Spinal cord (tissue), 10 donors: ENCODE data around the gene C1orf167. TPM values are rescaled to one million over a fixed set of nuclear protein-coding genes. Genes with fewer than 3 reads are reported as not detected.

Experiments
- DNase-seq, 6 donors: peaks; one replicate each; pipeline versions ENCODE4 v3.0.0 to v3.0.0-alpha.2; 2013 to 2015; ENCODE audit warnings: low spot score in 6 of 6, low read depth in 4 of 6
- H3K27ac ChIP-seq: one replicate; pipeline ENCODE4 v1.5.1; 2013; ENCODE audit warnings: low read depth, low read length, control low read depth
- H3K27me3 ChIP-seq: one replicate; pipeline ENCODE4 v1.6.1; 2013; ENCODE audit warnings: low read length; ENCODE audit not compliant: control insufficient read depth, insufficient read depth
- H3K36me3 ChIP-seq: one replicate; pipeline ENCODE4 v1.6.1; 2013; ENCODE audit warnings: low read length; ENCODE audit not compliant: control insufficient read depth, insufficient read depth
- H3K4me1 ChIP-seq: one replicate; pipeline ENCODE4 v1.6.1; 2013; ENCODE audit warnings: low read length; ENCODE audit not compliant: control insufficient read depth, insufficient read depth
- H3K4me3 ChIP-seq: one replicate; pipeline ENCODE4 v1.5.1; 2013; ENCODE audit warnings: low read depth, low read length, control low read depth
- H3K9me3 ChIP-seq: one replicate; pipeline ENCODE4 v1.6.1; 2013; ENCODE audit warnings: low read length; ENCODE audit not compliant: control insufficient read depth, insufficient read depth
- WGBS: methylation state at CpG from one replicate; pipeline ENCODE4 v1.1.5; 2013; ENCODE audit warnings: missing lambda C conversion rate; ENCODE audit not compliant: insufficient coverage; 5-methylcytosine and 5-hydroxymethylcytosine counted together
- polyA plus RNA-seq, 2 donors: library from polyadenylated mRNA; unstranded; fragments of 120-200 nt; gene quantifications; one replicate each; pipeline ENCODE4 v1.2.1, GENCODE V29; 2013; ENCODE audit not compliant: insufficient read length in 2 of 2
- total RNA-seq, 2 donors: library from RNA; depleted of rRNA in 1 of 2; stranded (reverse); fragments of 120-200 nt in 1 of 2; fragments of >200 nt in 1 of 2; gene quantifications; one replicate each; pipeline versions ENCODE4 v1.2.3 to v1.2.4, GENCODE V29; 2013 to 2014
- donor health status: healthy.

Gene C1orf167
- total and polyA plus RNA-seq, 4 donors, result 0.23 to 4.7 (median 0.30) TPM; not detected in 1

- H3K9me3 ChIP-seq, result no peaks in the 10 kb centered on the region
- DNase-seq, result peak in 2 of 6 donors; percentile 28 to 74
- peak overlapping the region; percentile 95 for H3K27ac ChIP-seq
- peak overlapping the region; percentile 94 for H3K4me3 ChIP-seq
- H3K36me3 ChIP-seq, result peaks cover 33% of the 10 kb centered on the region
- 10% methylated on average over 12 of the region's 17 CpGs for WGBS
- no peaks in the 10 kb centered on the region for H3K27me3 ChIP-seq
- peaks cover 34% of the 10 kb centered on the region for H3K4me1 ChIP-seq
These were observed 42.9 kb downstream of the C1orf167 start for GRCh38 chr1:11804666-11805421.

- under 1% methylated on average over 72 of the region's 72 CpGs for WGBS
- peak; percentile 93 to 100 (median 98) for DNase-seq
These were observed 43.7 kb downstream of the C1orf167 start, which contains the start of the genes CLCN6 and MTHFR for GRCh38 chr1:11805422-11806306. CLCN6 (plus strand) TSS chr1:11806191; CDS start chr1:11806263, 72 bp downstream. MTHFR (minus strand) TSS chr1:11805964; CDS start chr1:11803116, 2,848 bp downstream.

GRCh38 chr1:11806307-11806936 is 44.4 kb downstream of the C1orf167 start:
- Histone ChIP-seq H3K27ac (peak overlapping the region; percentile 95), H3K36me3 (peaks cover 30% of the 10 kb centered on the region), H3K4me1 (peaks cover 34% of the 10 kb centered on the region), H3K4me3 (peak overlapping the region; percentile 94), H3K9me3 (no peaks in the 10 kb centered on the region), H3K27me3 (no peaks in the 10 kb centered on the region)
- 0% methylated on average over 18 of the region's 20 CpGs for WGBS
- DNase-seq, result no peak

More at GRCh38 chr1:11805422-11806306, 43.7 kb downstream of the C1orf167 start, which contains the start of the genes CLCN6 and MTHFR:
- peaks cover 34% of the 10 kb centered on the region for H3K4me1 ChIP-seq
- H3K4me3 ChIP-seq, result peak within 1 kb of the TSS; percentile 94
- H3K27me3 ChIP-seq, result no peaks in the 10 kb centered on the region
- peaks cover 29% of the 10 kb centered on the region for H3K36me3 ChIP-seq
- no peaks in the 10 kb centered on the region for H3K9me3 ChIP-seq
- peak within 1 kb of the TSS; percentile 95 for H3K27ac ChIP-seq

DNA sequence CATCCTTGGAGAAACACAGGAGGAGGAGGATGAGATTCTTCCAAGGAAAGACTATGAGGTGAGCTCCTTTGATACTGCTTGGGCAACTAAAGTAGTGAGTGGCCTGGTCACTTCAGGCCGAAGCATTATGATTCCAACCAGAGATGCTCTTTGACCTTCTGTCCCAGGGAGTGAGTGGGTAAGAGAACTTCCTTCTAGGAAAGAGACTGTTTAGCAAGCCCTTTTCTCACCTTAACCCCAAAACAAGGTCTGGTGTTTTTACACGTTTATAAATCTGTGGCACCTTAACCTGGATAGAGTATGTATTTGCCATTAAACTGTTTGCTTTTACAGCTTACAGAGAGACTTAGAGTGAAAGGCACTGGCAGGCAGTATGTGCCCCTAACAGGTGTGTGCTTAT is 45.1 kb downstream of the C1orf167 start:
- H3K9me3 ChIP-seq, result no peaks in the 10 kb centered on the region
- WGBS, result no CpG with 5 or more reads among the region's 2 CpGs
- no peak for DNase-seq
- H3K27ac ChIP-seq, result peak overlapping the region; percentile 95
- H3K36me3 ChIP-seq, result peaks cover 32% of the 10 kb centered on the region
- no peaks in the 10 kb centered on the region for H3K27me3 ChIP-seq
- peak overlapping the region; percentile 94 for H3K4me3 ChIP-seq
- peaks cover 34% of the 10 kb centered on the region for H3K4me1 ChIP-seq

DNA sequence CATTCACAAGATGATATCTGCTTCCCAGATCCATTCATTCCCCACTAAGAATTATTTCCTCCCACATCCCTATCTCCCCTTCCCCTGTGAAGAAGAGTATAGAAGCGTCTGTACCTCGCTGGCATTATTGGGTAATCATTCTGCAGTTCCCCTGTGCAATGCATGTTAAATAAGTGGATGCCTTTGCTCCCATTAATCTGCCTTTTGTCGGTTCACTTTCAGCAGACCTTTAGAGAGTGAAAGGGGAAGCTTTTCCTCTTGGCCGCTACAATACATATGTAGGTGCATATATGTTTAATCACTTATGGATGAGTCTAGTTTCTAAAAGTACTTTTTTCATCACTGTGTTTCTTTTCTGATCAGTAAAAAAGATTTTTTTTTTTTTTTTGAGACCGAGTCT is 51.0 kb downstream of the C1orf167 start:
- H3K27ac ChIP-seq, result no peak overlapping the region
- H3K27me3 ChIP-seq, result no peaks in the 10 kb centered on the region
- WGBS, result no CpG with 5 or more reads among the region's 5 CpGs
- no peaks in the 10 kb centered on the region for H3K4me1 ChIP-seq
- H3K4me3 ChIP-seq, result no peak overlapping the region
- H3K9me3 ChIP-seq, result no peaks in the 10 kb centered on the region
- no peak for DNase-seq
- H3K36me3 ChIP-seq, result peaks cover 48% of the 10 kb centered on the region

- Histone ChIP-seq H3K4me1 (no peaks in the 10 kb centered on the region), H3K27ac (no peak overlapping the region), H3K36me3 (peaks cover 45% of the 10 kb centered on the region), H3K9me3 (no peaks in the 10 kb centered on the region), H3K27me3 (no peaks in the 10 kb centered on the region), H3K4me3 (no peak overlapping the region)
- WGBS, result 98% methylated on average over 12 of the region's 12 CpGs
- no peak for DNase-seq
These were observed 55.2 kb downstream of the C1orf167 start for GRCh38 chr1:11817192-11817591.

DNA sequence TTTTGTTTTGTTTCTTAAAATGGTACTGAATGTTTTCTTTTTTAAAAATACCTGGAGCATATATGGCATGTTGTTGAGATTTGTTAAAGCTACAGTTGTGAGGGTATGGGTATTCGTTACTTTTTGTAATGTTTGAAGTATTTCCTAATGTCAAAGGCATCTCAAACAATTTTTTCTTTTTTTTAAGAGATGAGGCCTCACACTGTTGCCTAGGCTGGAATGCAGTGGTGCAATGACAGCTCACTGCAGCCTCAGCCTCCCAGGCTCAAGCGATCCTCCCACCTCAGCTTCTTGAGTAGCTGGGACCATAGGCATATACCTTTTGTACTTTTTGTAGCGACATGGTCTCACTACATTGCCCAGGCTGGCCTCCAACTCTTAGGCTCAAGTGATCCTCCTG is 60.1 kb downstream of the C1orf167 start:
- no peak overlapping the region for H3K4me3 ChIP-seq
- no peaks in the 10 kb centered on the region for H3K27me3 ChIP-seq
- no peaks in the 10 kb centered on the region for H3K4me1 ChIP-seq
- no peaks in the 10 kb centered on the region for H3K9me3 ChIP-seq
- DNase-seq, result no peak
- H3K36me3 ChIP-seq, result peaks cover 68% of the 10 kb centered on the region
- WGBS, result 100% methylated on average over 1 of the region's 3 CpGs
- no peak overlapping the region for H3K27ac ChIP-seq

DNA sequence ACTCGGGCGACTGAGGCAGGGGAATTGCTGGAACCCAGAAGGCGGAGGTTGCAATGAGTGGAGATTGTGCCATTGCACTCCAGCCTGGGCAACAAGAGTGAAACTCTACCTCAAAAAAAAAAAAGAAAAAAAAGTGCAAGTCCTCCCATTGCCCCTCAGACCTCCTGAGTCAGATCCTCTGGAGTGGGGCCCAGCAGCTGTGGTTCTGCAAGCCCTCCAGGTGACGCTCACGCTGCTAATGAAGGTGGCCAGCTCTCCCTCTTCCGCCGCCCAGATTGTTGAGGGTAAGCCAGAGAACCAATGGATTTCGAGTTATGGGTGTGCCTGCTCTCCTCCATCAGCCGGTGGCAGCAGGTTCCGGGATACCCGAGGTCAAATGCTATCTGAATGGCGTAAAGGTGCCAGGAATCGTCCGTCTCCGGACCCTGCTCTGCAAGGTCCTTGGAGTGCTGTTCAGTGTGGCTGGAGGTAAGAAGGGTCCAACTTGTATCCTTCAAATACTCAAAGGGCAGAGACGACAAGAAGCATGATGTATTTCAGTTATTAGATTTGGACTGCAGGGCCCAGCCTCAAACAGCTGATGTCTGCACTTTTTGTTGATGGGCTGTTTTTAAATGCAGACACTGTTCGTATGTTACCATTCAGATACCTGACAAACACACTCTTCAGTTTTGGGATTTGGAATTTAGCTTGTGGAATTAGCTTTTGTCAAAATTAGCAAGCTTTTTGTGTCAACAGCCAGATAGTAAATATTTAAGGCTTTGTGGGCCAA is 61.6 kb downstream of the C1orf167 start:
- Histone ChIP-seq H3K27ac (no peak overlapping the region), H3K4me3 (no peak overlapping the region), H3K9me3 (no peaks in the 10 kb centered on the region), H3K36me3 (peaks cover 75% of the 10 kb centered on the region), H3K4me1 (no peaks in the 10 kb centered on the region), H3K27me3 (no peaks in the 10 kb centered on the region)
- WGBS, result 96% methylated on average over 14 of the region's 17 CpGs
- no peak for DNase-seq

- Histone ChIP-seq H3K9me3 (no peaks in the 10 kb centered on the region), H3K4me1 (no peaks in the 10 kb centered on the region), H3K27ac (no peak overlapping the region), H3K27me3 (no peaks in the 10 kb centered on the region), H3K4me3 (no peak overlapping the region), H3K36me3 (peaks cover 87% of the 10 kb centered on the region)
- whole genome bisulfite sequencing, result 94% methylated on average over 7 of the region's 7 CpGs
- no peak for DNase-seq
These were observed 63.1 kb downstream of the C1orf167 start for GRCh38 chr1:11825131-11825530.
